B cell (primary cell): ENCODE results near the gene NSG1. TPM values are rescaled to one million over a fixed set of nuclear protein-coding genes. Genes with fewer than 3 reads are reported as not detected.

ENCODE experiments used
- ATAC-seq: fragments of 200-7000 bp; cut with Tn5 transposase; one replicate; pipeline ENCODE4 v1.10.0; 2021; ENCODE audit warnings: low read depth, mild to moderate bottlenecking, moderate number of reproducible peaks, moderate library complexity
- CTCF ChIA-PET: fragments of 350-600 bp; sonication (Branson Sonifier 250); formaldehyde crosslinking; loops from one replicate; lab custom pipeline; 2021; ENCODE audit warnings: antibody characterized with exemption, inconsistent platforms; lab: Charles Lee
- POLR2A ChIA-PET: fragments of 350-600 bp; sonication (Branson Sonifier 250); formaldehyde crosslinking; loops from one replicate; lab custom pipeline; 2021; ENCODE audit warnings: antibody characterized with exemption; lab: Charles Lee
- DNase-seq: peaks from one replicate; pipeline ENCODE4 v3.0.0; 2013
- H2AFZ ChIP-seq: 2 replicates; pipeline ENCODE4 v1.6.1; 2012; ENCODE audit warnings: mild to moderate bottlenecking, low read depth, low read length; ENCODE audit not compliant: insufficient read depth, poor library complexity, severe bottlenecking
- H3K27ac ChIP-seq, 2 donors: 1 replicate in 1 of 2; 2 replicates in 1 of 2; pipeline ENCODE4 v1.5.1; 2012 to 2013; ENCODE audit warnings: low read length in 2 of 2, mild to moderate bottlenecking in 2 of 2, moderate library complexity in 1 of 2
- H3K27me3 ChIP-seq, 4 experiments: fragments of 200-600 bp in 1 of 4; sonication (generic) in 1 of 4; replicated peaks in 1 of 4; 1 replicate in 2 of 4; 2 replicates in 2 of 4; pipeline versions ENCODE4 v1.6.1 to v1.7.0; 2013 to 2016; ENCODE audit warnings: low read length in 3 of 4, mild to moderate bottlenecking in 2 of 4, mixed read lengths in 1 of 4, moderate library complexity in 1 of 4; ENCODE audit not compliant: insufficient read depth in 4 of 4, control insufficient read depth in 3 of 4; ENCODE audit errors: control extremely low read depth in 1 of 4
- H3K36me3 ChIP-seq, 2 experiments: replicated peaks in 1 of 2; 1 replicate in 1 of 2; 2 replicates in 1 of 2; pipeline versions ENCODE4 v1.6.1 to v1.7.1; 2013; ENCODE audit warnings: low read length in 1 of 2; ENCODE audit not compliant: insufficient read depth in 2 of 2, control insufficient read depth in 1 of 2; ENCODE audit errors: control extremely low read depth in 1 of 2, extremely low read depth in 1 of 2
- H3K4me1 ChIP-seq, 2 donors: fragments of 200-600 bp in 1 of 2; sonication (generic) in 1 of 2; 1 replicate in 1 of 2; 2 replicates in 1 of 2; pipeline versions ENCODE4 v1.5.1 to v1.6.1; 2013 to 2017; ENCODE audit warnings: low read length in 2 of 2; ENCODE audit not compliant: control insufficient read depth in 2 of 2, insufficient read depth in 2 of 2
- H3K4me2 ChIP-seq: replicated peaks from 2 replicates; pipeline ENCODE3; 2012; ENCODE audit warnings: mild to moderate bottlenecking, low read depth, low read length; ENCODE audit not compliant: poor library complexity, severe bottlenecking
- H3K4me3 ChIP-seq, 5 experiments: fragments of 200-600 bp in 1 of 5; sonication (generic) in 1 of 5; 1 replicate in 3 of 5; 2 replicates in 2 of 5; pipeline versions ENCODE4 v1.5.1 to v1.7.0; 2011 to 2016; ENCODE audit warnings: low read length in 4 of 5, mild to moderate bottlenecking in 4 of 5, low read depth in 2 of 5, control low read depth in 1 of 5, moderate library complexity in 1 of 5; ENCODE audit not compliant: insufficient read depth in 1 of 5; ENCODE audit errors: control extremely low read depth in 1 of 5, extremely low read depth in 1 of 5
- H3K79me2 ChIP-seq: fragments of 200-600 bp; sonication (generic); one replicate; pipeline ENCODE4 v1.6.0; 2016; ENCODE audit warnings: low read length; ENCODE audit not compliant: control insufficient read depth, insufficient read depth
- H3K9ac ChIP-seq: fragments of 200-600 bp; sonication (generic); 2 replicates; pipeline ENCODE4 v1.6.1; 2017; ENCODE audit warnings: mild to moderate bottlenecking, low read length, moderate library complexity
- H3K9me3 ChIP-seq, 3 donors: one replicate each; pipeline versions ENCODE4 v1.6.1 to v1.7.1; 2013; ENCODE audit warnings: low read length in 2 of 3; ENCODE audit not compliant: control insufficient read depth in 2 of 3, insufficient read depth in 1 of 3; ENCODE audit errors: control extremely low read depth in 1 of 3
- H4K20me1 ChIP-seq: 2 replicates; pipeline ENCODE4 v1.6.0; 2012; ENCODE audit warnings: mild to moderate bottlenecking, low read length; ENCODE audit not compliant: insufficient read depth, control insufficient read depth, poor library complexity, severe bottlenecking
- H3K27ac Mint-ChIP-seq: one replicate; pipeline ENCODE4 v1.8.0; 2021; ENCODE audit warnings: mixed read lengths
- H3K27me3 Mint-ChIP-seq: one replicate; pipeline ENCODE4 v1.8.0; 2021; ENCODE audit warnings: mixed read lengths
- H3K4me1 Mint-ChIP-seq: one replicate; pipeline ENCODE4 v1.8.0; 2021; ENCODE audit warnings: mixed read lengths
- H3K4me3 Mint-ChIP-seq: one replicate; pipeline ENCODE4 v1.8.0; 2021; ENCODE audit warnings: mixed read lengths
- H3K9me3 Mint-ChIP-seq: one replicate; pipeline ENCODE4 v1.8.0; 2022; ENCODE audit warnings: mixed read lengths; ENCODE audit not compliant: insufficient read depth
- EZH2 ChIP-seq: IDR thresholded peaks from 2 replicates; pipeline ENCODE4 v1.6.1; 2012; ENCODE audit warnings: borderline replicate concordance, low read depth, mild to moderate bottlenecking, moderate library complexity, low read length; ENCODE audit not compliant: insufficient read depth, poor library complexity, severe bottlenecking
- WGBS: methylation state at CpG from one replicate; pipeline ENCODE4 v1.1.5; 2013; ENCODE audit warnings: missing lambda C conversion rate; ENCODE audit not compliant: insufficient coverage; 5-methylcytosine and 5-hydroxymethylcytosine counted together
- intact Hi-C: fragments of 100-400 bp; cut with micrococcal nuclease; formaldehyde crosslinking; loops from one replicate; pipeline ENCODE4 v1.10.0; 2022
- polyA plus RNA-seq: library from polyadenylated mRNA; depleted of rRNA; stranded (reverse); fragments of >200 nt; gene quantifications from 2 replicates; pipeline ENCODE4 v1.2.3, GENCODE V29; 2012
- total RNA-seq, 2 donors: library from RNA; stranded (reverse); fragments of 120-200 nt in 1 of 2; gene quantifications; 1 replicate in 1 of 2; 2 replicates in 1 of 2; pipeline versions ENCODE4 v1.2.3 to v1.2.4, GENCODE V29; 2013 to 2022
- TF ChIP-seq, protein P1 (sequence below): fragments of 200-600 bp; IDR thresholded peaks from one replicate; pipeline ENCODE4 v1.8.0; 2022; ENCODE audit warnings: antibody characterized with exemption, mild to moderate bottlenecking

The NSG1 gene
- total and polyA plus RNA-seq, 2 donors (not counting 1 experiment from before 2014, with no cell fraction given), result not detected

DNA sequence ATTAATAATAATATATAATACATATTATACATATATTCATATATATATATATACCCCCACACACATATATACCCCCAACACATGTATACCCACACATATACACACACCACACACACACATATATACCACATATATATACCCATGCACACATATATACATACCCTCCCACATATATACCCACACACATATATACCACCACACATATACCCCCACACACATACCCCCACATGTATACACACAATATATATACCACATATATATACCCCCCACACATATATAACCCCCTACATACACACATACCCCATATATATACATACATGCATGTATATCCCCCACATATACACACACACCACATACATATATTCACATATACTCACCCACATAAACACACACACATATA is 52.0 kb downstream of the NSG1 start:
- Histone ChIP-seq H3K9ac (no peak overlapping the region), H3K27me3 (no peaks in the 10 kb centered on the region), H3K36me3 (peaks cover 6 to 20% of the 10 kb centered on the region in 2 experiments), H3K79me2 (no peaks in the 10 kb centered on the region), H3K4me3 (no peak overlapping the region), H3K4me1 (no peaks in the 10 kb centered on the region), H3K9me3 (no peaks in the 10 kb centered on the region), H3K27ac (no peak overlapping the region), H3K4me2 (no peak overlapping the region), H2AFZ (no peak overlapping the region), H4K20me1 (no peaks in the 10 kb centered on the region)
- H3K4me3 Mint-ChIP-seq, result no peak overlapping the region
- DNase-seq, result no peak
- no peak for ATAC-seq
- TF ChIP-seq, protein P1, sequence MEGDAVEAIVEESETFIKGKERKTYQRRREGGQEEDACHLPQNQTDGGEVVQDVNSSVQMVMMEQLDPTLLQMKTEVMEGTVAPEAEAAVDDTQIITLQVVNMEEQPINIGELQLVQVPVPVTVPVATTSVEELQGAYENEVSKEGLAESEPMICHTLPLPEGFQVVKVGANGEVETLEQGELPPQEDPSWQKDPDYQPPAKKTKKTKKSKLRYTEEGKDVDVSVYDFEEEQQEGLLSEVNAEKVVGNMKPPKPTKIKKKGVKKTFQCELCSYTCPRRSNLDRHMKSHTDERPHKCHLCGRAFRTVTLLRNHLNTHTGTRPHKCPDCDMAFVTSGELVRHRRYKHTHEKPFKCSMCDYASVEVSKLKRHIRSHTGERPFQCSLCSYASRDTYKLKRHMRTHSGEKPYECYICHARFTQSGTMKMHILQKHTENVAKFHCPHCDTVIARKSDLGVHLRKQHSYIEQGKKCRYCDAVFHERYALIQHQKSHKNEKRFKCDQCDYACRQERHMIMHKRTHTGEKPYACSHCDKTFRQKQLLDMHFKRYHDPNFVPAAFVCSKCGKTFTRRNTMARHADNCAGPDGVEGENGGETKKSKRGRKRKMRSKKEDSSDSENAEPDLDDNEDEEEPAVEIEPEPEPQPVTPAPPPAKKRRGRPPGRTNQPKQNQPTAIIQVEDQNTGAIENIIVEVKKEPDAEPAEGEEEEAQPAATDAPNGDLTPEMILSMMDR, result no peak
- TF ChIP-seq EZH2, result no peak
- H3K4me1 Mint-ChIP-seq, result no peaks in the 10 kb centered on the region
- H3K9me3 Mint-ChIP-seq, result no peaks in the 10 kb centered on the region
- no peak overlapping the region for H3K27ac Mint-ChIP-seq
- ChIA-PET CTCF (no interaction called here), POLR2A (no interaction called here)
- no peaks in the 10 kb centered on the region for H3K27me3 Mint-ChIP-seq
- intact Hi-C loops, result no loop called here

GRCh38 chr4:4439782-4440181 is 52.9 kb downstream of the NSG1 start:
- ATAC-seq, result no peak
- 100% methylated on average over 2 of the region's 4 CpGs for WGBS
- ChIA-PET CTCF (interaction anchor here (0.8 kb wide), 1 partner anchor 9 kb away, joined by 3 read pairs; no protein-coding TSS in a partner anchor), POLR2A (no interaction called here)
- Histone ChIP-seq H4K20me1 (no peaks in the 10 kb centered on the region), H3K79me2 (no peaks in the 10 kb centered on the region), H3K36me3 (peaks cover 5 to 17% of the 10 kb centered on the region in 2 experiments), H3K4me1 (no peaks in the 10 kb centered on the region), H3K27ac (no peak overlapping the region), H3K27me3 (no peaks in the 10 kb centered on the region), H3K9ac (no peak overlapping the region), H3K4me3 (no peak overlapping the region), H3K9me3 (no peaks in the 10 kb centered on the region), H3K4me2 (no peak overlapping the region), H2AFZ (no peak overlapping the region)
- no peaks in the 10 kb centered on the region for H3K4me1 Mint-ChIP-seq
- no peaks in the 10 kb centered on the region for H3K27me3 Mint-ChIP-seq
- DNase-seq, result no peak
- no peak for TF ChIP-seq EZH2
- TF ChIP-seq, protein P1, result no peak
- no peaks in the 10 kb centered on the region for H3K9me3 Mint-ChIP-seq
- intact Hi-C loops, result no loop called here
- no peak overlapping the region for H3K4me3 Mint-ChIP-seq
- no peak overlapping the region for H3K27ac Mint-ChIP-seq
